ENCODE measurements around the gene PUSL1.

PUSL1 gene

GRCh38 chr1:1262071-1262470, 46.3 kb upstream of the PUSL1 start:
- in situ Hi-C loops (cut with MboI; ENCODE audit: low sequenced_read_pairs, unreplicated experiment) = loop anchor here (25.0 kb wide), 1 partner anchor 375 kb away; no protein-coding TSS in a partner anchor
- TF ChIP-seq CTCF (IDR thresholded peaks at IDR 0.05; ENCODE audit: borderline replicate concordance, control extremely low read depth, extremely low read depth, insufficient read depth, missing control alignments) = no peak
- no peak for DNase-seq (ENCODE audit: low spot score)

- in situ Hi-C loops (cut with MboI; ENCODE audit: low sequenced_read_pairs, unreplicated experiment) = loop anchor here (25.0 kb wide), 1 partner anchor 375 kb away; no protein-coding TSS in a partner anchor
- no peak for DNase-seq (ENCODE audit: low spot score)
- TF ChIP-seq CTCF (IDR thresholded peaks at IDR 0.05; ENCODE audit: borderline replicate concordance, control extremely low read depth, extremely low read depth, insufficient read depth, missing control alignments) = no peak
These were observed 45.6 kb upstream of the PUSL1 start for GRCh38 chr1:1262758-1263157.

GRCh38 chr1:1264026-1264425, 44.4 kb upstream of the PUSL1 start:
- TF ChIP-seq CTCF (IDR thresholded peaks at IDR 0.05; ENCODE audit: borderline replicate concordance, control extremely low read depth, extremely low read depth, insufficient read depth, missing control alignments) = no peak
- in situ Hi-C loops (cut with MboI; ENCODE audit: low sequenced_read_pairs, unreplicated experiment) = loop anchor here (25.0 kb wide), 1 partner anchor 377 kb away; no protein-coding TSS in a partner anchor
- no peak for DNase-seq (ENCODE audit: low spot score)

- in situ Hi-C loops (cut with MboI; ENCODE audit: low sequenced_read_pairs, unreplicated experiment) = loop anchor here (25.0 kb wide), 1 partner anchor 378 kb away; no protein-coding TSS in a partner anchor
- no peak for TF ChIP-seq CTCF (IDR thresholded peaks at IDR 0.05; ENCODE audit: borderline replicate concordance, control extremely low read depth, extremely low read depth, insufficient read depth, missing control alignments)
- no peak for DNase-seq (ENCODE audit: low spot score)
These were observed 43.5 kb upstream of the PUSL1 start for GRCh38 chr1:1264868-1265272.

GRCh38 chr1:1267488-1268283, 40.7 kb upstream of the PUSL1 start:
- in situ Hi-C loops (cut with MboI; ENCODE audit: low sequenced_read_pairs, unreplicated experiment) = loop anchor here (25.0 kb wide), 1 partner anchor 380 kb away; no protein-coding TSS in a partner anchor
- no peak for DNase-seq (ENCODE audit: low spot score)
- TF ChIP-seq CTCF (IDR thresholded peaks at IDR 0.05; ENCODE audit: borderline replicate concordance, control extremely low read depth, extremely low read depth, insufficient read depth, missing control alignments) = no peak

GRCh38 chr1:1268284-1268682, 40.1 kb upstream of the PUSL1 start:
- no peak for TF ChIP-seq CTCF (IDR thresholded peaks at IDR 0.05; ENCODE audit: borderline replicate concordance, control extremely low read depth, extremely low read depth, insufficient read depth, missing control alignments)
- no peak for DNase-seq (ENCODE audit: low spot score)
- in situ Hi-C loops (cut with MboI; ENCODE audit: low sequenced_read_pairs, unreplicated experiment) = loop anchor here (25.0 kb wide), 1 partner anchor 381 kb away; no protein-coding TSS in a partner anchor
